ENCODE results near the gene SECISBP2.
"Not testable (repeated sequence)": the region's sequence is repeated elsewhere in the genome, so short reads cannot be mapped to it uniquely, and the experiment has no call there.

The SECISBP2 gene

GRCh38 chr9:89330513-89330912 is 12.2 kb downstream of the SECISBP2 start:
- Histone ChIP-seq H3K4me2 (ENCODE audit: low read length) (no peak overlapping the region), H3K27me3 (ENCODE audit: control insufficient read depth, insufficient read depth, low read length) (no peaks in the 10 kb centered on the region), H3K36me3 (ENCODE audit: insufficient read depth, low read length) (peaks cover 62% of the 10 kb centered on the region), H3K9me3 (replicated peaks; ENCODE audit: low read length) (no peaks in the 10 kb centered on the region), H3K4me3 (ENCODE audit: low read length) (no peak overlapping the region), H3K4me1 (ENCODE audit: control insufficient read depth, insufficient read depth, low read length) (no peaks in the 10 kb centered on the region), H3K9ac (ENCODE audit: low read depth, low read length) (no peak overlapping the region)

DNA sequence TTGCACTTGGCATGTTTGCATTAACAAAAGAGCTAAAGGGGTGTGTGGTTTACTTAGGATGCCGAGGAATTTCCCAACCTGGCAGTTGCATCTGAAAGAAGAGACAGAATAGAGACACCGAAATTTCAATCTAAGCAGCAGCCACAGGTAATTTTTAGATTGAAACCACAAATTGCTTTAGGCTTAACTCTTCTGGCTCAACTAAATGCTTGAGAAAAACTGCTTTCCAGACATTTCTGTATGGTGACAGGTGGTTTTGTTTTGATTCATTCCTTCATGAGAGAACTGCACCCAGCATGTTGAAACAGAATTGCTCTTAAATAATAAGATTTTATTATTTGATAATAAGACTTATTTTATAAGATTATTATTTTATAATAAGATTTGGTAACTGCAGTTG is 21.5 kb downstream of the SECISBP2 start:
- Histone ChIP-seq H3K9me3 (replicated peaks; ENCODE audit: low read length) (no peaks in the 10 kb centered on the region), H3K4me2 (ENCODE audit: low read length) (no peak overlapping the region), H3K4me3 (ENCODE audit: low read length) (no peak overlapping the region), H3K36me3 (ENCODE audit: insufficient read depth, low read length) (peaks cover 60% of the 10 kb centered on the region), H3K9ac (ENCODE audit: low read depth, low read length) (no peak overlapping the region), H3K27me3 (ENCODE audit: control insufficient read depth, insufficient read depth, low read length) (no peaks in the 10 kb centered on the region), H3K4me1 (ENCODE audit: control insufficient read depth, insufficient read depth, low read length) (no peaks in the 10 kb centered on the region)

GRCh38 chr9:89340332-89340731 is 22.0 kb downstream of the SECISBP2 start:
- H3K27me3 ChIP-seq (ENCODE audit: control insufficient read depth, insufficient read depth, low read length) = no peaks in the 10 kb centered on the region
- H3K4me1 ChIP-seq (ENCODE audit: control insufficient read depth, insufficient read depth, low read length) = no peaks in the 10 kb centered on the region
- no peak overlapping the region for H3K9ac ChIP-seq (ENCODE audit: low read depth, low read length)
- H3K9me3 ChIP-seq (replicated peaks; ENCODE audit: low read length) = no peaks in the 10 kb centered on the region
- no peak overlapping the region for H3K4me2 ChIP-seq (ENCODE audit: low read length)
- no peak overlapping the region for H3K4me3 ChIP-seq (ENCODE audit: low read length)
- H3K36me3 ChIP-seq (ENCODE audit: insufficient read depth, low read length) = peaks cover 65% of the 10 kb centered on the region

DNA sequence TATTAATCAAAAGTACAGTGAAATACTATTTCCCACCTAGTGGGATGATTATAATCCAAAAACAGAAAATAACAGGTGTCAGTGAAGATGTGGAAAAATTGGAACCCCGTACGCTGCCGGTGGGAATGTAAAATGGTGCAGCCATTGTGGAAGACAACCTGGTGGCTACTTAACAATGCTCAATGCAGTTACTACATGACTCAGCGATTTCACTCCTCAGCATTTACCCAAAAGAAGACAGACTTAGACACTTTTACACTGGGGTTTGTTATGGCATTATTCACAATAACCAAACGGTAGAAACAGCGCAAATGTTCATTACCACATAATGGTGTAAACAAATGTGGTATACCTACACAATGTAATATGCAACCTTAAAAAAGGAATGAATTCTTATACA is 23.9 kb downstream of the SECISBP2 start:
- no peaks in the 10 kb centered on the region for H3K4me1 ChIP-seq (ENCODE audit: control insufficient read depth, insufficient read depth, low read length)
- no peak overlapping the region for H3K9ac ChIP-seq (ENCODE audit: low read depth, low read length)
- peaks cover 77% of the 10 kb centered on the region for H3K36me3 ChIP-seq (ENCODE audit: insufficient read depth, low read length)
- H3K27me3 ChIP-seq (ENCODE audit: control insufficient read depth, insufficient read depth, low read length) = no peaks in the 10 kb centered on the region
- no peaks in the 10 kb centered on the region for H3K9me3 ChIP-seq (replicated peaks; ENCODE audit: low read length)
- H3K4me2 ChIP-seq (ENCODE audit: low read length) = no peak overlapping the region
- no peak overlapping the region for H3K4me3 ChIP-seq (ENCODE audit: low read length)

DNA sequence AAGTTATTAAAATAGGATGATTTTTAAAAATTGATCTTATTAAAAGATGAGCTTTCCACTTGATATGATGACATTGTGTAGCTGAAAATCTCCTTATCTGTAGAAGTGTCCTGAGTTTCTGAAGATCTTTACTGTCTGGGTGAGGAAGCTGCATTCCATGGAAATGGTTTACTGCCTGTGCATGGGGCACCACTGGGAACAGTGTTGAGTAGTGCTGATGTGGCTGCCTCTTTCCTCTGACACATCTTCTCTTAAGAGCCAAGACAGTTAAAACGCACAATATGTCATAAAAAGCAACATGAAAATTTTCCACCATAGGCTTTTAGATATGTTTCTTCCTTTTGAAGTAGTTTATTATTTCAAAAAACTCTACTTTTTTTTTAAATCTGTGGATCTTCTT is 24.6 kb downstream of the SECISBP2 start:
- no peaks in the 10 kb centered on the region for H3K4me1 ChIP-seq (ENCODE audit: control insufficient read depth, insufficient read depth, low read length)
- no peak overlapping the region for H3K4me2 ChIP-seq (ENCODE audit: low read length)
- H3K4me3 ChIP-seq (ENCODE audit: low read length) = no peak overlapping the region
- H3K36me3 ChIP-seq (ENCODE audit: insufficient read depth, low read length) = peaks cover 75% of the 10 kb centered on the region
- no peaks in the 10 kb centered on the region for H3K9me3 ChIP-seq (replicated peaks; ENCODE audit: low read length)
- H3K9ac ChIP-seq (ENCODE audit: low read depth, low read length) = no peak overlapping the region
- no peaks in the 10 kb centered on the region for H3K27me3 ChIP-seq (ENCODE audit: control insufficient read depth, insufficient read depth, low read length)

GRCh38 chr9:89343812-89344211 is 25.5 kb downstream of the SECISBP2 start:
- H3K4me1 ChIP-seq (ENCODE audit: control insufficient read depth, insufficient read depth, low read length); H3K27me3 ChIP-seq (ENCODE audit: control insufficient read depth, insufficient read depth, low read length); H3K9me3 ChIP-seq (replicated peaks; ENCODE audit: low read length); H3K4me2 ChIP-seq (ENCODE audit: low read length); H3K9ac ChIP-seq (ENCODE audit: low read depth, low read length); H3K4me3 ChIP-seq (ENCODE audit: low read length): not testable (repeated sequence)
- peaks cover 77% of the 10 kb centered on the region for H3K36me3 ChIP-seq (ENCODE audit: insufficient read depth, low read length)

- no peaks in the 10 kb centered on the region for H3K27me3 ChIP-seq (ENCODE audit: control insufficient read depth, insufficient read depth, low read length)
- no peaks in the 10 kb centered on the region for H3K4me1 ChIP-seq (ENCODE audit: control insufficient read depth, insufficient read depth, low read length)
- H3K9ac ChIP-seq (ENCODE audit: low read depth, low read length) = no peak overlapping the region
- no peak overlapping the region for H3K4me3 ChIP-seq (ENCODE audit: low read length)
- H3K36me3 ChIP-seq (ENCODE audit: insufficient read depth, low read length) = peaks cover 82% of the 10 kb centered on the region
- no peaks in the 10 kb centered on the region for H3K9me3 ChIP-seq (replicated peaks; ENCODE audit: low read length)
- H3K4me2 ChIP-seq (ENCODE audit: low read length) = no peak overlapping the region
Observed at GRCh38 chr9:89345476-89345875, 27.2 kb downstream of the SECISBP2 start.

DNA sequence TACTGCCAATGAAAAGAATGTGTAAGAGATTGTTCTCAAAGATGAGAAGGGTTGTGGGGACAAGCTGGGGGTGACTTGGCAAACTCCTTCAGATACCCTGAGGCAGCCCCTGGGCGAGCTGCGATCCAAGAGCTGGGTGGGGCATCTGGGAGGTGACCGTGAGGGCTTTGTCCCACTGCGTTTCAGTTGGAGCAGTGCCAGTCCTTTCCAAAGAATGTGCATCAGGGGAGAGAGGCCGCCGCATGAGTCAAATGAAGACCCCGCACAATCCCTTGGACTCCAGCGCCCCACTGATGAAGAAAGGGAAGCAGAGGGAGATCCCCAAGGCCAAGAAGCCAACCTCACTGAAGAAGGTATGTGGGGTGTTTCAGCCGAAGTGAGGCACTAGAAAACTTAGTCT is 28.4 kb downstream of the SECISBP2 start:
- peaks cover 86% of the 10 kb centered on the region for H3K36me3 ChIP-seq (ENCODE audit: insufficient read depth, low read length)
- H3K9me3 ChIP-seq (replicated peaks; ENCODE audit: low read length) = no peaks in the 10 kb centered on the region
- H3K9ac ChIP-seq (ENCODE audit: low read depth, low read length) = no peak overlapping the region
- no peaks in the 10 kb centered on the region for H3K4me1 ChIP-seq (ENCODE audit: control insufficient read depth, insufficient read depth, low read length)
- H3K4me3 ChIP-seq (ENCODE audit: low read length) = no peak overlapping the region
- no peak overlapping the region for H3K4me2 ChIP-seq (ENCODE audit: low read length)
- no peaks in the 10 kb centered on the region for H3K27me3 ChIP-seq (ENCODE audit: control insufficient read depth, insufficient read depth, low read length)

DNA sequence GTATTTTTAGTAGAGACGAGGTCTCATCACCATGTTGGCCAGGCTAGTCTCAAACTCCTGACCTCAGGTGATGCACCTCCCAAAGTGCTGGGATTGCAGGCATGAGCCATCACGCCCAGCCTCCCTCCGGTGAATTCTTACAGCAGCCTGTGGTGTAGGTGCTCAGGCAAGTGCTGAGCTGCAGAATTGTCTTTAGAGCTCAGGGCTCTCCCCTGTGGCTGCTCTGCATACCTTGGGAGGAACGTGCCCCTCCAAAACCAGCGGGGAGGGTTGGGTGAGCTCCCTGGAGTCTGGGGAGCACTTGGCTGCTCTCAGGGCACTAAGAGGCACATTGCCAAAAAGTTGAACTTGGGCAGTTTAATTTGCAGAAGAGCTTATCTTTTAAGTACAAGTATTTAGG is 29.4 kb downstream of the SECISBP2 start:
- no peaks in the 10 kb centered on the region for H3K4me1 ChIP-seq (ENCODE audit: control insufficient read depth, insufficient read depth, low read length)
- no peaks in the 10 kb centered on the region for H3K9me3 ChIP-seq (replicated peaks; ENCODE audit: low read length)
- no peak overlapping the region for H3K9ac ChIP-seq (ENCODE audit: low read depth, low read length)
- no peaks in the 10 kb centered on the region for H3K27me3 ChIP-seq (ENCODE audit: control insufficient read depth, insufficient read depth, low read length)
- no peak overlapping the region for H3K4me2 ChIP-seq (ENCODE audit: low read length)
- H3K4me3 ChIP-seq (ENCODE audit: low read length) = no peak overlapping the region
- peaks cover 84% of the 10 kb centered on the region for H3K36me3 ChIP-seq (ENCODE audit: insufficient read depth, low read length)

DNA sequence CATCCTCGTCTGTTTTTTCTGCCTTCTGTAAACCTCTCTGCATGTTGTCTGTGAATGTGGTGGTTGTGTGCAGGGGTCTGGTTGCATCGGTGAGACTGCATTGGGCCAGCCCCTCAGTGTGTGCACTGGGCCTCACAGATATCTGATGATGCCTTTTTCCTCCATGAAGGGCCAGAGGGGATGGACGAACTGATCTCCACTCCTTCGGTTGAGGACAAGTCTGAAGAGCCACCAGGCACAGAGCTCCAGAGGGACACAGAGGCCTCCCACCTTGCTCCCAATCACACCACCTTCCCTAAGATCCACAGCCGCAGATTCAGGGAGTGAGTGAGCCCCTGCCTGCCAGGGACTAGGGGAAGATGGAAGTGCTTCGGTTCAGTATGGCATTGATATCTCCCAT is 31.3 kb downstream of the SECISBP2 start:
- H3K9ac ChIP-seq (ENCODE audit: low read depth, low read length) = no peak overlapping the region
- H3K4me1 ChIP-seq (ENCODE audit: control insufficient read depth, insufficient read depth, low read length) = no peaks in the 10 kb centered on the region
- no peak overlapping the region for H3K4me3 ChIP-seq (ENCODE audit: low read length)
- no peaks in the 10 kb centered on the region for H3K27me3 ChIP-seq (ENCODE audit: control insufficient read depth, insufficient read depth, low read length)
- H3K4me2 ChIP-seq (ENCODE audit: low read length) = no peak overlapping the region
- peaks cover 93% of the 10 kb centered on the region for H3K36me3 ChIP-seq (ENCODE audit: insufficient read depth, low read length)
- H3K9me3 ChIP-seq (replicated peaks; ENCODE audit: low read length) = no peaks in the 10 kb centered on the region

GRCh38 chr9:89350988-89351557 is 32.8 kb downstream of the SECISBP2 start:
- Histone ChIP-seq H3K4me2 (ENCODE audit: low read length) (no peak overlapping the region), H3K9me3 (replicated peaks; ENCODE audit: low read length) (no peaks in the 10 kb centered on the region), H3K27me3 (ENCODE audit: control insufficient read depth, insufficient read depth, low read length) (no peaks in the 10 kb centered on the region), H3K9ac (ENCODE audit: low read depth, low read length) (no peak overlapping the region), H3K4me1 (ENCODE audit: control insufficient read depth, insufficient read depth, low read length) (no peaks in the 10 kb centered on the region), H3K36me3 (ENCODE audit: insufficient read depth, low read length) (peaks cover 84% of the 10 kb centered on the region), H3K4me3 (ENCODE audit: low read length) (no peak overlapping the region)

- Histone ChIP-seq H3K4me2 (ENCODE audit: low read length) (no peak overlapping the region), H3K9me3 (replicated peaks; ENCODE audit: low read length) (no peaks in the 10 kb centered on the region), H3K9ac (ENCODE audit: low read depth, low read length) (no peak overlapping the region), H3K27me3 (ENCODE audit: control insufficient read depth, insufficient read depth, low read length) (no peaks in the 10 kb centered on the region), H3K4me1 (ENCODE audit: control insufficient read depth, insufficient read depth, low read length) (no peaks in the 10 kb centered on the region), H3K36me3 (ENCODE audit: insufficient read depth, low read length) (peaks cover 82% of the 10 kb centered on the region), H3K4me3 (ENCODE audit: low read length) (no peak overlapping the region)
Observed at GRCh38 chr9:89351584-89352300, 33.4 kb downstream of the SECISBP2 start.
